Forelimb muscle (tissue), 1 donor: ENCODE results near the gene HSPB7. TPM values are rescaled to one million over a fixed set of nuclear protein-coding genes. Genes with fewer than 3 reads are reported as not detected.
"Not testable (repeated sequence)": the region's sequence is repeated elsewhere in the genome, so short reads cannot be mapped to it uniquely, and the experiment has no call there.

Experiments
- DNase-seq: peaks from one replicate; pipeline ENCODE4 v3.0.0-alpha.2; 2013; ENCODE audit warnings: low read depth
- polyA plus RNA-seq: library from polyadenylated mRNA; unstranded; fragments of 120-200 nt; gene quantifications from one replicate; pipeline ENCODE4 v1.2.1, GENCODE V29; 2013; ENCODE audit not compliant: insufficient read length

HSPB7 gene
- polyA plus RNA-seq, 1 donor, result 159 TPM

DNA sequence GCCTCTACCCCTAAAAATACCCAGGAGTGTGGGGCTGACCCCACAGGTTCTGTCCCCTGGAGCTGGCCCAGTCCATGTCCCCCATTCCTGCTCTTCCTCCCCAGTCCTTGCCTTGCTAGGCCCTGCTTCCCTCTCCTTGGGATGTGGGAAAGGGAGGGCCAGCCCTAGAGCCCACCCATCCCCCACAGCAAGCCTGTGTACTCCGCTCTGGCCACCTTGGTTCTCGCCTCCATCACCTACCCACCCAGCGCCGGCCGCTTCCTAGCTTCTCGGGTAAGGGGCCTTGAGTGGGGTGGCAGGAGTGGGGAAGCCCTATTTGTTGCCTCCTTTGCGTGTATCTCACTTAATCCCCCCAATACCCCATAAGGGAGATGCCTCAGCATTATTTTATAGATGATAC, 32.5 kb upstream of the HSPB7 start:
- DNase-seq, result no peak

DNA sequence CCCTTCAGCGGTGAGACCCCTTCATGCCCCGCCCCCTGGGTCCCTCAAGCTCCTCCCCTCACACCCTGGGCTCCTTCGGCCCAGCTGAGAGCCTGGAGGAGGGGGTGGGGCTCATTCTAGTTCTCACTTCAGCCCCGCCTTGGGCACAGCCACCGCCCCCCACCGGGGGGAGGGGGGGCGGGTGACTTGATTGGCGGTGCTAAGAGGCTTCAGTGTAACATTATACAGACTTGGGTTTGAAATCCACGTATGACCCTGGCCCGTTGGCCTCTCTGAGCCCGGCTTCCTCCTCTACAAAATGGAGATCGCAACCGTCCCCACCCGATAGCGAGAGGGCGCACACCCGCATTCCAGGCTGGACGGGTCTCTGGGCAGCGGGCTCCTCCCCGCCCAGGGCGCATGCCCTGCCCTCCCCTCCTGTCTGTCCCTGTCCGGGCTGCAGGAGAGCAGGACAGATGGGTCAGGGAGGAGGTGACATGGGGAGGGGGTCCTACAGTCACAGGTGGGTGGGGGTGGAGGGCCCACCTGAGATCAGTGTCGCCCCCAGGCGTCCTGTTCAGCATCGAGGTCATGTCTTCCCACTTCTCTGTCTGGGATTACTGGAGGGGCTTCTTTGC, 30.8 kb upstream of the HSPB7 start:
- no peak for DNase-seq

DNA sequence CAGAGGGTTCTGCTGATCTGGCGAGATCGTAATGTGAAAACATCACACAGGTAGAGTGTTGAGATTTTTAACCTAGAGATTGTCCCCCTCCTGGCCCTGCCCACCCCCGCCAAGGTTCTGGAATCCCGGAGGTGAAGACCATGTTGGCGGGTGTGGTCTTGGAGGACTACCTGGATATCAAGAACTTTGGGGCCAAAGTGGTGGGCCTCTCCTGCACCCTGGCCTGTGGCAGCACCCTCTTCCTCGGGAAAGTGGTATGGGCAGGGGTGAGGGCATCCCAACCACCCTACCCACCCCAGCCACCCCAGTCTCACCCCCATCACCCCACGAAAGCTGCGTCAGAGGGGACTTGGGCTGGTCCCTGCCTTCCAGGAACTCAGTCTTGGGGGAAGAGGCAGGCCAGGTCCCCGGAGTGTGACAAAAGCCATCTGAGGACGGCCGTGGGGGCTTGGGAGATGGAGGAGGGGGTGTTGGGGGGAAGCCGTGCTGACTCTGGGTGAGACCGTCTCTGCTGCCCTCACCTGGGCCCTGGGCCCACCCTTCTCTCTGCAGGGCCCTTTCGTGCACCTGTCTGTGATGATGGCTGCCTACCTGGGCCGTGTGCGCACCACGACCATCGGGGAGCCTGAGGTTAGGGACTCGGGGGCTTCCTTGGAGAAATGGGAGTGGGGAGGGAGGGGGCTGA, 30.1 kb upstream of the HSPB7 start:
- no peak for DNase-seq

DNA sequence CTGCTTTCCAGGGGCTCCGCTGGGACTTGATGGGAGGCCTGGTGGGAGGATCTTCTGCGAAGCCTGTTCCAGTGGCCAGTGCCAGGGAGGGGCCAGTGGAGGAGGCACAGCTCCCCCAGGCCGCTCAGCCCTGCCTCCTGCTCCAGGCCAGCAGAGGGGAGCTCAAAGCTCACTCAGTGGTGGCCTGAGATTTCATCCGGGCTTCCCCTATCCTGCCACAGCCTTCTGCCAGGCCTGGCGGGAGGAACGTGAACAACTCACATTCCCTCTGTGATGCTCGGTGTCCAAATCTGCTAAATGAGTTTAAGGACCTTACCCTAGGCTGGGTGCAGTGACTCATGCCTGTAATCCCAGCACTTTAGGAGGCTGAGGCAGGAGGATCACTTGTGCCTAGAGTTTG, 29.0 kb upstream of the HSPB7 start:
- no peak for DNase-seq

DNA sequence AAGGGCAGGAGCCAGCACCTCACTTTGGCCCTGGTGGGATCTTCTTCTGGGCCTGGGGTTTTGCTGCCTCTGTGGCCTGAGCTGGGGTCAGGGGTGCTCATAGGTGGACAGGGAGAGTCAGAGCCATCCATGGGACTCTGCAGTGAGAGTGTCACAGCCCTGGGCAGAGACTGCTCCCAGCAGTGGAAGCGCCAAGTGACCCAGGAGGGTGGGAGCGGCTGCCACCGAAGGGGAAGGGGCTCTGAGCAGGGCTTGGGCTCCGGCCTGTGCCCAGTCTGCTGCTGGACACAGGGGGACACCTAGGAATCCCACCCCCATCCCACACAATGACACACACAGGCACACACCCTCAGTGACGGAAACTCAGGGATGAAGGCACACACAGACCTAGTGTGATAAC, 26.1 kb upstream of the HSPB7 start:
- no peak for DNase-seq

DNA sequence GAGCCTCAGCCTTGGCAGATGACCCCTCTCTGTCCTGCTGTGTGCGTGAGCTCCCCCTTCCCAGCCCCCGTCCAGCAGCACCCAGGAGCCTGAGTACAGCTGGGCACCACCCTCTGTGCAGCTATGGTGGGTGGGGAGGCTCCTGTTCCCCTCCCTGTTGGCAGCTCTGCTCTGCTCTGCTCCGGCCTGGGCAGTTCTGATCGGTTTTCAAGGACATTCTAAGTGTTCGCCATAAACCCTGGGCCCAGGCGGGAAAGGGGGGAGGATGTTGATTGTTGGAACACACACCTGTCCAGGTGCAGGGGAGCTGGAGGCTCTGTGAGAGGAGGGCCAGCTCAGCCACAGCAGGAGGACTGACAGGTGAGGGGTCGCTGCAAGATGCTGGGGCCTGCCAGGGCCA, 25.7 kb upstream of the HSPB7 start, which contains the start of gene CLCNKB:
Gene CLCNKB (plus strand): TSS at position 262 of the 400 bp plus-strand sequence. CDS start 711 bp downstream, outside the sequence.
- DNase-seq, result no peak

DNA sequence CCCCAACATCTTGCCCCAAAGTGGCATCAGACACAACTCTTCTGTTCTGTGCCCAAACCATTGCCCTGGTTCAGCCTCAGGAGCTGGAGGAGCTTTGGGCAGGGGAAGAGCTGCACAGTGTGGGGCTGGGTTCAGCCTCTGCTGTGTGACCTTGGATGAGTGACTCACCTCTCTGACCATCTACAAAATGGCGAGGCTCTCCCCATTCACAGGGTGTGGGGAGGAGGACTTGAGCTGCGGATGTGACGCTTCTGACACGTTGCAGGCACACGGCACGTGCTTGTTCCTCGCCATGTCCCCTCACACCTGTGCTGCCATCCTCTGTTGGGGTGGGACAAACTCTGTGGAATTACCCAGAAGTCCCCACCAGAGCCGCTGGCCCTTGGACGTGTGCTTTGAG, 24.8 kb upstream of the HSPB7 start:
- DNase-seq, result not testable (repeated sequence)

DNA sequence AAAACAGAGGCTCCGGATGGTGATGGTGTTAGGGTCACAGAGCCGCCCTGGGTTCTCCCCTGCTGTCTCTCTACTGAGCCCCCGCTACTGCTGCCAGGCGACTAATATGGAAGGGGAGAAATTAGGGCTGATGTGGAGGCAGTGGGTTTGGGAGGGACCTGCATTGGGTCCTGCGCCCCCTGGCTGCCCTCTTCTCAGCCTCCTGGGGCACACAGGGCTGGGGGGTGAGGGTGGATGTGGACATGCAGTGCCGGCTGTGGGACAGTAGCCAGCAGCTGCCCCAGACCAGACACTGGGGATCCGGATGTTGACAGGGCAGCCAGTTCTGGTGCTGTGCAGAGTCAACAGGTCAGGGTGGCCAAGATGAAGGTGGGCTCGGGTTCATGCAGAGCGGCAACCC, 24.3 kb upstream of the HSPB7 start:
- no peak for DNase-seq

DNA sequence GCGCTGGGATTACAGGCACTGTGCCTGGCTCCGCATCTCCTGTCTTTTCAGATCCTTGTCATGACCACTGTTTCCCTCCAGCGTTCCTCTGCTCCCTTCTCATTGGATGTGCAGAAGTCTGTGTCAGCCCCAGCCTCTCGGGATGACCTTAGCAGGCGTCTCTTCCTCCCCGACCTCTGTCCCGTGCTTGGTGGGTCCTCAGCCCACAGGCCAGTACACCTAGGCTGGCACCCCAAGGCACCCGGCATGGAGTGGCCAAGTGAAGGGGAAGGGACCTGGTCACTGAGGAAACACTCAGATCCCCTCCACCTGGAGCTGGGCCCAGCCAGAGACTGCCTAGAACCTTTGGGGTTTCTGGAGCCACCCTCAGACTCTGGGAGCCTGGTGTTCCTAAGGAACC, 23.4 kb upstream of the HSPB7 start:
- no peak for DNase-seq

DNA sequence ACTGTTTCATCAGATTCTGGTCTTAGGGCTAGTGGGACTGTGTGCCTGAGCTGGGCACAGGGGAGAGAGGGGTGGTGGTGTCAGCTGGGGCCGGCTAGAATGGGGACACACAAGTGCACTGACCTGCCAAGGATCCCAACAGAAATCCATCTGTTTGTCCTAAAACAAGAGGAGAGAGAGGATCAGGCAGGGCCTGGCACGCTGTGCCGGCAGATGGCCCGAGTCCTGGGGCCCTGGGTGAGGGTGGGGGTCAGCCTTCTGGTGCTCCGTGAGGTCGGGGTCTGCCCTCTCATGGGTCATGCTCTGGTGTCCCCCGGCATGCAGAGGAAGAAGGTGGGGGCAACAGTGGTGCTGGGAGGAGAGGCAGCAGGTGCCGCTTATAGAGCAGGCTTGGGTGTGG, 22.0 kb upstream of the HSPB7 start:
- DNase-seq, result not testable (repeated sequence)

DNA sequence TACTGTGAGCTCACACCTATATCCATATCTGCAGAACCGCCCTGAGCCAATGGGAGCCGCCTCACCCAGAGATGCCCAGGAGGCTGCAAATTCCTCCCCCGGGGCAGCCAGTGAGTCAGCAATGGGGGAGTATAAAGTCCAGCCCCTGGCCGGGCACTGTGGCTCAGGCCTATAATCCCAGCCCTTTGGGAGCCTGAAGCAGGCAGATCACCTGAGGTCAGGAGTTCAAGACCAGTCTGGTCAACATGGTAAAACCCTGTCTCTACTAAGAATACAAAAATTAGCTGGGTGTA, 20.7 kb upstream of the HSPB7 start:
- no peak for DNase-seq

DNA sequence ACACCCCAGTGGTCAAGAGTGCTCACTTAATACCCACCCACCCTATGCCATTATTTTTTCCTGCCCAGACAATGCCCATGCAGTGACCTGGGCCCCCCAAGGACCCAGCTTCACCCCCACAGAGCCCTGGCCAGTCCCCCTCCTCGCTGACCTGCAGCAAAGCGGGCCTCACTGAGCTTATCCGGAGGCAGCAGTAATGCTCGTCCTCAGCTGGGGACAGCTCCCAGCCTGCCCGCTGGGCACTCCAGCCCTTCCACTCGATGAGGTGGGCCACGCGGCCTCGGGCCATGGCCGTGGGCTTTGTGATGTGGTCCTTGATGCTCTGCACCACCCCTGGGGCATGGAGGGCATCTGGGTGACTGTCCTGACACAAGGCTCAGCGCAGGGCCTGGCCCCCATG, 18.6 kb upstream of the HSPB7 start:
- not testable (repeated sequence) for DNase-seq

DNA sequence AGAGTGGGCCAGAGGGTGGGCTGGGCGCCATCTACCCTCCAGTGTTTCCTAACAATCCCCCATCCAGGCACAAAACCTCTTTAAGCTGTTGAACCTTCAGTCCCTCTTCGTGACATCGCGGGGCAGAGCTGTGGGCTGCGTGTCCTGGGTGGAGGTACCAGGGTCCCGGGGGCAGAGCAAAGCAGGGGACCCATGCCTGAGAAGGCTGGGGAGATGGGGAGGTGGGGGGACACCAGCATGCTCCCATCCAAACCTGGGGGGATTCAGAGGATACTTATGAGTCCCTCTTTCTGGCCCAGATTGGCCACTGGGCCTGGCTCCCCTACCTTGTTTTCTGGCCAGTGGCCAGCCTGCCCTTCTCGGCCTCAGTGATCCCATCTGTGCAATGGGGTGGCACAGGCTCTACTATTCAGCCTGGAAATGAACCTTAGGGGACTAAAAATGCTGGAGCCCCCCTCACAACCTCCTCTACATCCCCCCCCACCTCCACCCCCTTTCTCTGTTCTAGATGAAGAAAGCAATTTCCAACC, 15.3 kb upstream of the HSPB7 start:
- not testable (repeated sequence) for DNase-seq

DNA sequence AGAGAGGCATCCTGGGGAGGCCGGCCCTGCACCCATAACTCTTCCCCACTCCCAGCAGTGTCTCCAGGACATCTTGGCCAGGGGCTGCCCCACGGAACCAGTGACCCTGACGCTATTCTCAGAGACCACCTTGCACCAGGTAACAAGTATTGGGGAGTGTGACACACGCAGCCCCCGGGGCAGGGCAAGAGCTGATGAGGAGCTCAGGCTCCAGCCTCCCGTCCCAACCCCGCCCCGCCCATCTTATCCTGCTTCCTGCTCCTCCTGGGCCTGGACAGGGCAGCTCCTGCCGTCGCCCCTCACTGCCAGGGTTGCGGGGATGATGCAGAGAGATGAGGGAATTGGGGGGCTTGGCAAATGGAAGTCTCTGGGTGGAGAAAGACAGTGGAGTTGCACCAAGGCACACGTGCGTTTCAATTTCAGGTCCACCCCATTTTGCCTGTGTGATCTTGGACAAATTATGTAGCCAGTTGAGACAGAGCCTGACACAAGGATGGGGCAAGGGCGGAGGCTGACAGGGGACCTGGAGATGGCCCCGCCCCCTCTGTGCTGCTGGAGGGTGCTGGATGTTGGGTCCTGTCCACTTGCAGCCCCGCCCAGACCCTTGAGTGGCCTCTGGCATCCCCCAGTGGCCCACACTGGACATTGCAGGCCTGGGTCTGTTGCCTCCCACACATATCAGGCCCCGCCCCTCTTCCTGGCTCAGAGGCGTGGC, 14.7 kb upstream of the HSPB7 start:
- no peak for DNase-seq

DNA sequence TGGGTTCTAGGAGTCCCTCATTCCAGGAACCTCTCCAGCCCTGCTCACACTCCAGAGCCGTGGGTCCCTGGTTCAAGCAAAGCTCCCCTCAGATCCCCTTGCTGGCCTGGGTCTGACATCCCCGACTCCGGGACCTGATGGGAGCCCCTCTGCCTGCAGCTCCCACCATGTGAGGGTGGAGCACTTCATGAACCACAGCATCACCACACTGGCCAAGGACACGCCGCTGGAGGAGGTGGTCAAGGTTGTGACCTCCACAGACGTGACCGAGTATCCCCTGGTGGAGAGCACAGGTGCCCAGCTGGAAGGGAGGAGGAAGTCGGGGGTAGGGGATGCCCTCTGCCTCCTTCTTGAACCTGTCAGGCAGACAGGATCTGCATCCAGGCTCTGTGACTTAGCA, 13.7 kb upstream of the HSPB7 start:
- DNase-seq, result no peak

DNA sequence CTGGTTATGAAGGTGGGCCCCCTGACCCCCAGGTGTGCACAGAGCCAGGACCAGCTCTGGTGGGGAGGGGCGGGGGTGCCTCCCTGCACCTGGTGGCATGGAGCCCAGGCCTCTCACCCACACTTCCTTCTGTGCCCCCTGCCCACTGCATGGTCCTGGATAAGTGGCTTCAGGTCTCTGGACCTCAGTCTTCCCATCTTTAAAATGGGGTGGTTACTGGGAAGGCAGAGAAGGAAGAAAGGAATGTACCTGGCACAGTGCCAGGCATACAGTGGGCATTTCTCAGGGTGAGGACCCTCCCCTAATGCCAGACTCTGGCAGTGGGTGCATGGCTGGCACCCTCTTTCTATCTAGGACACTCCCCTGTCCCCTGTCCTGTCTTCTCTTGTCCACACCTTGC, 11.4 kb upstream of the HSPB7 start:
- DNase-seq, result no peak

DNA sequence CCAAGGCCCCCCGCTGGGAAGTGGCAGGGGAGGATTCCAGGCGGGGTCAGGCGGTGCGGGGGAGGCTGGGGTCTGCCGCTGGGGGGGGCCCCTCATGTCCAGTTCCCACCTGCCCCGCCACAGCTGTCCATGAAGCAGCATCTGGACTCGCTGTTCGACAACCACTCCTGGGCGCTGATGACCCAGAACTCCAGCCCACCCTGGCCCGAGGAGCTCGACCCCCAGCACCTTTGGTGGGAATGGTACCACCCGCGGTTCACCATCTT, 11.1 kb upstream of the HSPB7 start:
- not testable (repeated sequence) for DNase-seq

DNA sequence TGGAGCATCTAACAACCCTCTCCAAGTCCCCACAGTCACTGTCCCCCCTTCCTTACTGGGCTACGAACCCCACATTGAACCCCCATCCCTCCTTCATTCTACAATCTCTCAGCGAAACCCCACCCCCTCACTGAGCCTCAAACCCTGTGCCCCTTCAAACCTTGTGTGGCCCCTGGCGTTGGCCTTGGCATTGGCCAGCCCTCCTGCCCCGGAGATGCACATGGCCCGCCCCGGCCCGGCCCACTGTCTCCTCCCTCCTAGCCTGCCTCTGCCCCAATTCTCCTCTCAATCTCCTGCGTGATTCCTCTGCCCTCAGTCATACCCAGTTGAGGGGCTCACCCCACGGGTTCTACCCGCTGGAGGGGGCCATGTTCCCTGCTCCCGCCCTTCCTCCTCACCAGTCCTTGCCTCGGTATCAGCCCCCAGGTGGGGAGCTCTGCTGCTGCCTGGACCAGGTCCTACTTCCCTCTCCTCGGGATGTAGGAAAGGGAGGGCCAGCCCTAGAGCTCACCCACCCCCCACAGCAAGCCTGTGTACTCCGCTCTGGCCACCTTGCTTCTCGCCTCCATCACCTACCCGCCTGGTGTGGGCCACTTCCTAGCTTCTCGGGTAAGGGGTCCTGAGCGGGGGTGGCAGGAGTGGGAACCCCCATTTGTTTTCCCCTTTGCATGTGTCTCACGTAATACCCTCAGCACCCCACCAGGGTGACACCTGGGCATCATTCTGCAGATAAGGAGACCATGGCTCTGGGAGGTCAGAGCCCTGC, 10.6 kb upstream of the HSPB7 start:
- DNase-seq, result no peak

DNA sequence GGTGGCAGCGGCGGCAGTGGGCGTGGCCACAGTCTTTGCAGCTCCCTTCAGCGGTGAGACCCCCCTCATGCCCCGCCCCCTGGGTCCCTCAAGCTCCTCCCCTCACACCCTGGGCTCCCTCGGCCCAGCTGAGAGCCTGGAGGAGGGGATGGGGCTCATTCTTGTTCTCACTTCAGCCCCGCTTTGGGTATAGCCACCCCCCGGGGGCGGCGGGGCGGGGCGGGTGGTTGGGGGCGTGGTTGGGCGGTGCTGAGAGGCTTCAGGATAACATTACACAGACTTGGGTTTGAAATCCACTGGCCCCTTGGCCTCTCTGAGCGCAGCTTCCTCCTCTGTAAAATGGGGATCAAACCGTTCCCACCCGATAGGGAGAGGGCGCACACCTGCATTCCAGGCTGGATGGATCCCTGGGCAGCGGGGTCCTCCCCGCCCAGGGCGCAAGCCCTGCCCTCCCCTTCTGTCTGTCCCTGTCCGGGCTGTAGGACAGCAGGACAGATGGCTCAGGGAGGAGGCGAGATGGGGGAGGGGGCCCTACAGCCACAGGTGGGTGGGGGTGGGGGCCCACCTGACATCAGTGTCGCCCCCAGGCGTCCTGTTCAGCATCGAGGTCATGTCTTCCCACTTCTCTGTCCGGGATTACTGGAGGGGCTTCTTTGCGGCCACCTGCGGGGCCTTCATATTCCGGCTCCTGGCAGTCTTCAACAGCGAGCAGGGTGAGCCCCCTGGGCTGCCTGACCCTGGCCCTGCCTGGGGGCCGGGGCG, 9.1 kb upstream of the HSPB7 start:
- DNase-seq, result no peak

DNA sequence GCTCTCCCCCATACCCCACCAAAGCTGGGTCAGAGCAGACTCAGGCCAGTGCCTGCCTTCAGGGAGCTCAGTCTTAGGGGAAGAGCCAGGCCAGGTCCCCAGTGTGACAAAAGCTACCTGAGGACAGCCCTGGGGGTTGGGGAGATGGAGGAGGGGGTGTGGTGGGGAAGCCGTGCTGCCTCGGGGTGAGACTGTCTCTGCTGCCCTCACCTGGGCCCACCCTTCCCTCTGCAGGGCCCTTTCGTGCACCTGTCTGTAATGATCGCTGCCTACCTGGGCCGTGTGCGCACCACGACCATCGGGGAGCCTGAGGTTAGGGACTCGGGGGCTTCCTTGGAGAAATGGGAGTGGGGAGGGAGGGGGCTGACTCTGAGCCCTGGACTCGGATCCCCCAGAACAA, 8.5 kb upstream of the HSPB7 start:
- not testable (repeated sequence) for DNase-seq

DNA sequence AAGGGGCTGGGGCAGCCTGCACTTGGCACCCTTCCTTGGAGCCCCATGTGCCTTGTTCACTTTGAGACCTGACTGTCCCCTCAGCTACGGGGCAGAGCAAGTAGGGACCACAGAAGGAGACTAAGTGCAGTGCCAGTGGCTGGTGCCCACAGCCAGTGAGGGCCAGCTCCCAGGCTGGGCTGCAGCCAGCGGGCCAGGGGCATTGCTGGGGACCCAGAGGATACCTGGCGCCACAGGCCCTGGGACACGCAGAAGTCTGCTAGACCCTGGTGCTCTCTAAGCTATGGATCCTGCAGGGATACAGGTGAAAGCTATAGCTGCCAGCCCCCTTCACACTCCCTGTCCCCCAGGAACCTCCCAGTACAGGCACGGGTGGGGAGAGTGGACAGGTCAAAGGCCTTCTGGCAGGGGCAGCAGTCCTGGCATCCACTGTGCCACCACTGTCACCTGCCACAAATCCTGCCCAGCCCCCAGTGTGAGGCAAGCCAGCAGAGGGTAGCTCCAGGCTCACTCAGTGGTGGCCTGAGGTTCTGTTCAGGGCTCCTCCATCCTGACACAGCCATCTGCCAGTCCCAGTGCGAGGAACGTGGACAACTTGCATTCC, 5.3 kb upstream of the HSPB7 start:
- no peak for DNase-seq
